Keratinocyte (primary cell): Measurements from ENCODE around the gene DSC2. TPM values are rescaled to one million over a fixed set of nuclear protein-coding genes. Genes with fewer than 3 reads are reported as not detected.

Experiments
- DNase-seq: peaks from one replicate; pipeline ENCODE4 v3.0.0-alpha.2; 2011; ENCODE audit warnings: low read depth, missing footprints, low spot score
- FAIRE-seq: peaks from 2 replicates; lab custom pipeline; 2011; peaks lifted over from hg19 to GRCh38; lab: Jason Lieb, UNC
- H2AFZ ChIP-seq: 2 replicates; pipeline ENCODE4 v1.6.0; 2012; ENCODE audit warnings: low read length, control low read depth, inconsistent platforms; ENCODE audit not compliant: control insufficient read depth
- H3K27ac ChIP-seq: 2 replicates; pipeline ENCODE4 v1.5.1; 2011; ENCODE audit warnings: low read length; ENCODE audit not compliant: control insufficient read depth, insufficient read depth
- H3K27me3 ChIP-seq: 3 replicates; pipeline ENCODE4 v1.6.0; 2011; ENCODE audit warnings: low read length; ENCODE audit not compliant: control insufficient read depth, insufficient read depth; ENCODE audit errors: extremely low read depth
- H3K36me3 ChIP-seq, 2 experiments: 2 replicates in 1 of 2; 3 replicates in 1 of 2; pipeline ENCODE4 v1.5.1; 2011; ENCODE audit warnings: low read length in 2 of 2, mild to moderate bottlenecking in 1 of 2; ENCODE audit not compliant: control insufficient read depth in 2 of 2, insufficient read depth in 2 of 2; ENCODE audit errors: extremely low read depth in 1 of 2
- H3K4me1 ChIP-seq: 3 replicates; pipeline ENCODE4 v1.5.1; 2011; ENCODE audit warnings: low read length; ENCODE audit not compliant: control insufficient read depth, insufficient read depth; ENCODE audit errors: extremely low read depth
- H3K4me2 ChIP-seq: 3 replicates; pipeline ENCODE4 v1.6.0; 2011; ENCODE audit warnings: low read depth, low read length; ENCODE audit not compliant: control insufficient read depth, insufficient read depth; ENCODE audit errors: extremely low read depth
- H3K4me3 ChIP-seq, 3 experiments: fragments of 200-600 bp in 1 of 3; sonication (generic) in 1 of 3; 2 replicates in 2 of 3; 3 replicates in 1 of 3; pipeline ENCODE4 v1.5.1; 2011 to 2016; ENCODE audit warnings: low read length in 3 of 3, mild to moderate bottlenecking in 3 of 3, control low read depth in 2 of 3, inconsistent platforms in 1 of 3, low read depth in 1 of 3, mixed read lengths in 1 of 3, mixed run types in 1 of 3, moderate library complexity in 1 of 3; ENCODE audit not compliant: control insufficient read depth in 2 of 3, insufficient read depth in 2 of 3; ENCODE audit errors: extremely low read depth in 1 of 3
- H3K79me2 ChIP-seq: 2 replicates; pipeline ENCODE4 v1.6.0; 2012; ENCODE audit warnings: low read length; ENCODE audit not compliant: control insufficient read depth, insufficient read depth
- H3K9ac ChIP-seq: 3 replicates; pipeline ENCODE4 v1.6.0; 2011; ENCODE audit warnings: low read length; ENCODE audit not compliant: control insufficient read depth, insufficient read depth; ENCODE audit errors: extremely low read depth
- H3K9me1 ChIP-seq: 3 replicates; pipeline ENCODE4 v1.6.0; 2011; ENCODE audit warnings: low read length; ENCODE audit not compliant: control insufficient read depth, insufficient read depth; ENCODE audit errors: extremely low read depth
- H3K9me3 ChIP-seq: 2 replicates; pipeline ENCODE4 v1.5.1; 2012; ENCODE audit warnings: low read depth, low read length; ENCODE audit not compliant: control insufficient read depth
- H4K20me1 ChIP-seq: 3 replicates; pipeline ENCODE4 v1.6.0; 2011; ENCODE audit warnings: low read length; ENCODE audit not compliant: control insufficient read depth, insufficient read depth; ENCODE audit errors: extremely low read depth
- CTCF ChIP-seq, 3 experiments: IDR thresholded peaks in 1 of 3; conservative IDR thresholded peaks in 1 of 3; optimal IDR thresholded peaks in 1 of 3; 2 replicates in 2 of 3; 3 replicates in 1 of 3; pipeline versions ENCODE3 to v1.5.1; 2011; ENCODE audit warnings: low read length in 3 of 3, mild to moderate bottlenecking in 3 of 3, moderate library complexity in 2 of 3, control low read depth in 1 of 3, inconsistent platforms in 1 of 3; ENCODE audit not compliant: insufficient read depth in 2 of 3; ENCODE audit errors: extremely low read depth in 1 of 3
- EZH2 ChIP-seq: IDR thresholded peaks from one replicate; pipeline ENCODE4 v1.6.1; 2012; ENCODE audit warnings: inconsistent platforms, mild to moderate bottlenecking, low read length, moderate library complexity
- dilution Hi-C: fragments of 300-500 bp; cut with MboI; formaldehyde crosslinking; loops from one replicate; pipeline ENCODE4 v1.7.0; 2020; ENCODE audit warnings: low sequenced_read_pairs; ENCODE audit not compliant: extremely low pct_ligation_motif_present
- polyA plus RNA-seq, 5 experiments: library from polyadenylated mRNA; depleted of rRNA in 3 of 5; stranded (reverse) in 3 of 5; stranded (forward) in 1 of 5; unstranded in 1 of 5; fragments of >200 nt; gene quantifications; 1 replicate in 1 of 5; 2 replicates in 3 of 5; 3 replicates in 1 of 5; pipeline versions ENCODE4 v1.2.1 to v1.2.3, GENCODE V29; 2011 to 2012; ENCODE audit warnings: missing spikeins in 2 of 5, low read depth in 1 of 5, low replicate concordance in 1 of 5

DSC2 gene
- polyA plus RNA-seq, 1 donor (not counting 4 experiments of a cell fraction or from before 2014, with no cell fraction given) = 37.1 TPM

DNA sequence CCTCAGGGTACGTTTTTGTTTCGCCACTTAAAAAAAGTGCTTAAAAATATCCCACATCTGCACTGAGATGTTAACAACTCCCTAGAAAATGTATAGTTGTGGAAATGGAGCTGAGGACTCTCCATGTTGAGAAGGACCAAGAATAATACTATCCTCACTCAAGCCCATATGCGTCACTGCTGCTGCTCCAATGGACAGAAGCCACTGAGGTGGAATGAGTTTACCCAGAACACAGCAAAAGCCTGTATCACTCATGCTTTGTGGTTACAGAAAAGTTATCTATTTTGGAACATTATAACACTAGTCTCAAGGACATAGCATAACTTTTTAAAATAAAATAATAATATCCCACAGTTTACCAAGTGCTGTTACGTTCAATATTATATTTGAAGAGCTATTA is 91.6 kb downstream of the DSC2 start:
- Histone ChIP-seq H2AFZ (no peak overlapping the region), H3K27ac (peak overlapping the region; percentile 4), H3K9me3 (no peaks in the 10 kb centered on the region), H3K4me1 (peaks cover 10% of the 10 kb centered on the region), H3K9me1 (no peaks in the 10 kb centered on the region), H3K79me2 (peaks cover 12% of the 10 kb centered on the region), H3K9ac (no peak overlapping the region), H3K4me3 (no peak overlapping the region), H3K27me3 (no peaks in the 10 kb centered on the region), H4K20me1 (no peaks in the 10 kb centered on the region), H3K36me3 (peaks cover 6 to 15% of the 10 kb centered on the region in 2 experiments), H3K4me2 (no peak overlapping the region)
- DNase-seq (no peak), FAIRE-seq (no peak)
- dilution Hi-C loops = no loop called here
- no peak for TF ChIP-seq CTCF (optimal IDR thresholded peaks at IDR 0.05 in 1 of 3, IDR thresholded peaks at IDR 0.05 in 1 of 3, conservative IDR thresholded peaks at IDR 0.05 in 1 of 3; ENCODE audit: extremely low read depth in 1 of 3, insufficient read depth in 2 of 3, low read length in 3 of 3)
- TF ChIP-seq EZH2 = no peak

Other genes starting within 250 kb of the DSC2 start
- gene DSC3, start 59.7 kb downstream of the DSC2 start, polyA plus RNA-seq = 92.5 to 116 TPM (median 103 TPM) in 3 replicates
- 3.1 to 25.1 TPM (median 11.2 TPM) in 3 replicates for gene DSC1, start 60.4 kb upstream of the DSC2 start, polyA plus RNA-seq
- gene DSG1, start 215.7 kb upstream of the DSC2 start, polyA plus RNA-seq = 9.8 to 68.0 TPM (median 27.6 TPM) in 3 replicates